ENCODE data around the gene DPP9. TPM values are rescaled to one million over a fixed set of nuclear protein-coding genes. Genes with fewer than 3 reads are reported as not detected.

DPP9 gene
- polyA plus RNA-seq, 2 of the 4 experiments (the other 2 are of a cell fraction), result 10.1 to 53.5 TPM

- no peak for TF ChIP-seq HDAC2 (IDR thresholded peaks at IDR 0.05)
Observed at GRCh38 chr19:4701557-4701956, 22.1 kb downstream of the DPP9 start (continued).

GRCh38 chr19:4700693-4700970 is 23.0 kb downstream of the DPP9 start:
- no peak for FAIRE-seq
- 88% methylated on average over 11 of the region's 11 CpGs for whole genome bisulfite sequencing (ENCODE audit: missing lambda C conversion rate)
- ATAC-seq, result no peak
- no peak overlapping the region for H3K4me2 ChIP-seq
- no peak overlapping the region for H3K4me3 ChIP-seq
- peaks cover 19% of the 10 kb centered on the region for H3K4me1 ChIP-seq
- POLR2A ChIA-PET, result no interaction called here
- CTCF ChIA-PET, result interaction anchor here (1.3 kb wide), 1 partner anchor 17 kb away, joined by 3 read pairs; no protein-coding TSS in a partner anchor
- no peaks in the 10 kb centered on the region for H3K9me3 ChIP-seq
- TF ChIP-seq E2F6 (IDR thresholded peaks at IDR 0.05; ENCODE audit: borderline replicate concordance, low read depth) (no peak), RCOR1 (IDR thresholded peaks at IDR 0.05; ENCODE audit: low read depth, low read length) (no peak), FOSL2 (IDR thresholded peaks at IDR 0.05) (no peak), FOSL2 (CRISPR knock-in tag; IDR thresholded peaks at IDR 0.05) (no peak), PBX3 (IDR thresholded peaks at IDR 0.05) (no peak), EP300 (IDR thresholded peaks at IDR 0.05) (no peak), CTCF (IDR thresholded peaks at IDR 0.05) (no peak), ZSCAN20 (CRISPR knock-in tag; IDR thresholded peaks at IDR 0.05) (no peak), ELK1 (IDR thresholded peaks at IDR 0.05; ENCODE audit: low read depth, low read length) (no peak), GATA3 (IDR thresholded peaks at IDR 0.05; ENCODE audit: borderline replicate concordance) (no peak), HDAC2 (IDR thresholded peaks at IDR 0.05) (no peak)
- H3K27ac ChIP-seq, result no peak overlapping the region
- no peak for DNase-seq (ENCODE audit: low read depth in 1 of 2, low spot score in 1 of 2)

GRCh38 chr19:4699826-4700692 is 23.6 kb downstream of the DPP9 start:
- DNase-seq (ENCODE audit: low read depth in 1 of 2, low spot score in 1 of 2) (no peak), ATAC-seq (no peak), FAIRE-seq (no peak)
- Histone ChIP-seq H3K4me1 (peaks cover 19% of the 10 kb centered on the region), H3K27ac (no peak overlapping the region), H3K9me3 (no peaks in the 10 kb centered on the region), H3K4me2 (no peak overlapping the region), H3K4me3 (no peak overlapping the region)
- ChIA-PET POLR2A (no interaction called here), CTCF (interaction anchor here (0.9 to 1.3 kb wide), 2 partner anchors 17 to 64 kb away, joined by 3 read pairs; no protein-coding TSS in a partner anchor)
- TF ChIP-seq FOSB (CRISPR knock-in tag; IDR thresholded peaks at IDR 0.05) (no peak), ELK1 (IDR thresholded peaks at IDR 0.05; ENCODE audit: low read depth, low read length) (no peak), REST (IDR thresholded peaks at IDR 0.05) (no peak), E2F6 (IDR thresholded peaks at IDR 0.05; ENCODE audit: borderline replicate concordance, low read depth) (no peak), CBX8 (IDR thresholded peaks at IDR 0.05) (no peak), CHD4 (IDR thresholded peaks at IDR 0.05; ENCODE audit: borderline replicate concordance) (no peak), FOSL2 (IDR thresholded peaks at IDR 0.05) (no peak), FOSL2 (CRISPR knock-in tag; IDR thresholded peaks at IDR 0.05) (no peak), ZSCAN20 (CRISPR knock-in tag; IDR thresholded peaks at IDR 0.05) (no peak), SMC3 (IDR thresholded peaks at IDR 0.05) (no peak), ZC3H11A (IDR thresholded peaks at IDR 0.05) (no peak)
- WGBS (ENCODE audit: missing lambda C conversion rate), result 89% methylated on average over 20 of the region's 33 CpGs

All from A549 (cell line).